ENCODE measurements around the gene TCEA3. TPM values are rescaled to one million over a fixed set of nuclear protein-coding genes. Genes with fewer than 3 reads are reported as not detected.

TCEA3 gene
- total and polyA plus RNA-seq, 10 of the 15 experiments (the other 5 are each of a cell fraction or from before 2014, with no cell fraction given): 0.06 to 0.23 (median 0.08) TPM; not detected in 7

DNA sequence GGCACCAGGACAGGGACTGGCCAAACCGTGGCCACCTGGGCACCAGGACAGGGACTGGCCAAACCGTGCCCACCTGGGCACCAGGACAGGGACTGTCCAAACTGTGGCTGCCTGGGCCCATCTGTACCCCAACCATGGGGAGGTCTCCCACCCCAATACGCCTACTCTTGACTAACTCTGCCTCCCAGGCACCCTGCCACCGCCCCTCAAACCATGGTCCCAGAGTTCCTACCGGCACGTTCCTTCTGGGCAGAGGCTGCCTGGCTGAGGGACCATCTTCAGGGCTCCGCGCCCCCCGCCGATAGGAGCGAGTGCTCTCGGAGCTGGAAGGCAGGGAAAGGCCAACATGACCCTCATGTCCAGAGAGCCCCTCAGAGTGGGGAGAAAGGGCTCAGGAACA lies 6.3 kb upstream of the TCEA3 start:
- CTCF ChIA-PET: no interaction called here
- no peaks in the 10 kb centered on the region for H3K79me2 ChIP-seq (ENCODE audit: control insufficient read depth, insufficient read depth, low read length)
- BruUV-seq (replicated peaks): no TSS peak

More for the DNA sequence above, 6.3 kb upstream of the TCEA3 start:
- ChIA-PET SMC1A (ENCODE audit: uncharacterized antibody, unreplicated experiment) (no interaction called here), POLR2A (no interaction called here), RAD21 (ENCODE audit: unreplicated experiment) (no interaction called here)
- Histone ChIP-seq H4K20me1 (ENCODE audit: control insufficient read depth, insufficient read depth) (no peaks in the 10 kb centered on the region), H3K4me3 (no peak overlapping the region), H3K4me1 (ENCODE audit: control insufficient read depth, insufficient read depth, low read length) (no peaks in the 10 kb centered on the region), H3K27me3 (replicated peaks in 1 of 2; ENCODE audit: control insufficient read depth in 2 of 2, insufficient read depth in 2 of 2, low read length in 1 of 2) (peaks cover 2 to 5% of the 10 kb centered on the region in 2 experiments; a peak in 2 of 4 replicates), H3K9ac (ENCODE audit: control insufficient read depth, insufficient read depth, low read length) (no peak overlapping the region), H2AFZ (ENCODE audit: control insufficient read depth, low read depth, low read length) (no peak overlapping the region), H3K36me3 (ENCODE audit: control insufficient read depth in 2 of 2, insufficient read depth in 2 of 2, low read length in 1 of 2) (no peaks in the 10 kb centered on the region), H3K9me3 (replicated peaks; ENCODE audit: control insufficient read depth, insufficient read depth, low read length) (no peaks in the 10 kb centered on the region), H3K4me2 (ENCODE audit: control insufficient read depth, insufficient read depth) (no peak overlapping the region), H3K27ac (ENCODE audit: control insufficient read depth, insufficient read depth) (no peak overlapping the region)
- intact Hi-C loops (cut with micrococcal nuclease; ENCODE audit: unreplicated experiment): no loop called here
- WGBS (ENCODE audit: insufficient coverage, insufficient replicate concordance, low lambda C conversion rate, missing lambda C conversion rate): 29% methylated on average over 12 of the region's 12 CpGs
- DNase-seq (ENCODE audit: low read depth, low spot score) (no peak), ATAC-seq (no peak), FAIRE-seq (no peak)
- in situ Hi-C loops (cut with MboI): no loop called here
- TF ChIP-seq RFX5 (IDR thresholded peaks at IDR 0.05; ENCODE audit: low read depth, low read length): no peak
- TF ChIP-seq, protein P1, sequence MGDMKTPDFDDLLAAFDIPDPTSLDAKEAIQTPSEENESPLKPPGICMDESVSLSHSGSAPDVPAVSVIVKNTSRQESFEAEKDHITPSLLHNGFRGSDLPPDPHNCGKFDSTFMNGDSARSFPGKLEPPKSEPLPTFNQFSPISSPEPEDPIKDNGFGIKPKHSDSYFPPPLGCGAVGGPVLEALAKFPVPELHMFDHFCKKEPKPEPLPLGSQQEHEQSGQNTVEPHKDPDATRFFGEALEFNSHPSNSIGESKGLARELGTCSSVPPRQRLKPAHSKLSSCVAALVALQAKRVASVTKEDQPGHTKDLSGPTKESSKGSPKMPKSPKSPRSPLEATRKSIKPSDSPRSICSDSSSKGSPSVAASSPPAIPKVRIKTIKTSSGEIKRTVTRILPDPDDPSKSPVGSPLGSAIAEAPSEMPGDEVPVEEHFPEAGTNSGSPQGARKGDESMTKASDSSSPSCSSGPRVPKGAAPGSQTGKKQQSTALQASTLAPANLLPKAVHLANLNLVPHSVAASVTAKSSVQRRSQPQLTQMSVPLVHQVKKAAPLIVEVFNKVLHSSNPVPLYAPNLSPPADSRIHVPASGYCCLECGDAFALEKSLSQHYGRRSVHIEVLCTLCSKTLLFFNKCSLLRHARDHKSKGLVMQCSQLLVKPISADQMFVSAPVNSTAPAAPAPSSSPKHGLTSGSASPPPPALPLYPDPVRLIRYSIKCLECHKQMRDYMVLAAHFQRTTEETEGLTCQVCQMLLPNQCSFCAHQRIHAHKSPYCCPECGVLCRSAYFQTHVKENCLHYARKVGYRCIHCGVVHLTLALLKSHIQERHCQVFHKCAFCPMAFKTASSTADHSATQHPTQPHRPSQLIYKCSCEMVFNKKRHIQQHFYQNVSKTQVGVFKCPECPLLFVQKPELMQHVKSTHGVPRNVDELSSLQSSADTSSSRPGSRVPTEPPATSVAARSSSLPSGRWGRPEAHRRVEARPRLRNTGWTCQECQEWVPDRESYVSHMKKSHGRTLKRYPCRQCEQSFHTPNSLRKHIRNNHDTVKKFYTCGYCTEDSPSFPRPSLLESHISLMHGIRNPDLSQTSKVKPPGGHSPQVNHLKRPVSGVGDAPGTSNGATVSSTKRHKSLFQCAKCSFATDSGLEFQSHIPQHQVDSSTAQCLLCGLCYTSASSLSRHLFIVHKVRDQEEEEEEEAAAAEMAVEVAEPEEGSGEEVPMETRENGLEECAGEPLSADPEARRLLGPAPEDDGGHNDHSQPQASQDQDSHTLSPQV (IDR thresholded peaks at IDR 0.05): no peak
- TF ChIP-seq POU2F2 (IDR thresholded peaks at IDR 0.05; ENCODE audit: borderline replicate concordance, low read depth, low read length): no peak
- no peak for TF ChIP-seq PAX8 (IDR thresholded peaks at IDR 0.05)
